Frontal cortex (tissue), 4 donors: ENCODE measurements around the gene LRBA. TPM values are rescaled to one million over a fixed set of nuclear protein-coding genes. Genes with fewer than 3 reads are reported as not detected.
A peak's percentile ranks its signal among the peaks of the same experiment; 100 is the strongest.

Source experiments
- DNase-seq, 2 donors: peaks; one replicate each; pipeline ENCODE4 v3.0.0; 2012; ENCODE audit warnings: low spot score in 2 of 2
- FAIRE-seq: peaks from 2 replicates; lab custom pipeline; 2012; peaks lifted over from hg19 to GRCh38; lab: Jason Lieb, UNC
- total RNA-seq: library from RNA; depleted of rRNA; stranded (reverse); fragments of >200 nt; gene quantifications from one replicate; pipeline ENCODE4 v1.2.3, GENCODE V29; 2014
- donor health status: control.
- donor health status: control.
- donor health status: control.

The LRBA gene
- total RNA-seq, 1 donor from 2014 or later = 23.2 TPM

GRCh38 chr4:150253965-150254630 is 761.0 kb downstream of the LRBA start:
- FAIRE-seq (no peak), DNase-seq (no peak)

- FAIRE-seq = no peak
- no peak for DNase-seq
These were observed 761.7 kb downstream of the LRBA start for GRCh38 chr4:150253416-150253815.

- no peak for FAIRE-seq
- DNase-seq = no peak
These were observed 762.3 kb downstream of the LRBA start for GRCh38 chr4:150252741-150253140.

- DNase-seq = no peak
- no peak for FAIRE-seq
These were observed 762.8 kb downstream of the LRBA start for GRCh38 chr4:150252306-150252705.

GRCh38 chr4:150251752-150252190 is 763.3 kb downstream of the LRBA start:
- no peak for FAIRE-seq

GRCh38 chr4:150250998-150251651 is 764.0 kb downstream of the LRBA start:
- DNase-seq (peak in 1 of 2 donors; percentile 47), FAIRE-seq (no peak)

More at GRCh38 chr4:150251752-150252190, 763.3 kb downstream of the LRBA start:
- no peak for DNase-seq

- DNase-seq (no peak), FAIRE-seq (no peak)
These were observed 764.6 kb downstream of the LRBA start for GRCh38 chr4:150250293-150250997.

GRCh38 chr4:150248181-150248580 is 766.9 kb downstream of the LRBA start:
- DNase-seq = no peak
- no peak for FAIRE-seq

- DNase-seq (no peak), FAIRE-seq (no peak)
These were observed 767.9 kb downstream of the LRBA start for GRCh38 chr4:150247184-150247583.

- DNase-seq (no peak), FAIRE-seq (no peak)
These were observed 770.5 kb downstream of the LRBA start for GRCh38 chr4:150244600-150244999.

- FAIRE-seq (no peak), DNase-seq (no peak)
These were observed 771.2 kb downstream of the LRBA start for GRCh38 chr4:150243932-150244331.

- FAIRE-seq (no peak), DNase-seq (peak in 1 of 2 donors; percentile 35)
These were observed 772.1 kb downstream of the LRBA start for GRCh38 chr4:150242820-150243458.

- FAIRE-seq = no peak
- DNase-seq = no peak
These were observed 775.1 kb downstream of the LRBA start for GRCh38 chr4:150240011-150240410.

- no peak for DNase-seq
- no peak for FAIRE-seq
These were observed 776.5 kb downstream of the LRBA start for GRCh38 chr4:150238591-150238990.

- FAIRE-seq = no peak
- DNase-seq = no peak
These were observed 777.8 kb downstream of the LRBA start for GRCh38 chr4:150237110-150237872.

GRCh38 chr4:150236626-150237025 is 778.5 kb downstream of the LRBA start:
- FAIRE-seq (no peak), DNase-seq (no peak)

GRCh38 chr4:150235808-150236271 is 779.2 kb downstream of the LRBA start:
- FAIRE-seq (no peak), DNase-seq (no peak)

- DNase-seq (no peak), FAIRE-seq (no peak)
These were observed 779.8 kb downstream of the LRBA start for GRCh38 chr4:150235317-150235716.

- DNase-seq (no peak), FAIRE-seq (no peak)
These were observed 780.8 kb downstream of the LRBA start for GRCh38 chr4:150234246-150234645.

- no peak for FAIRE-seq
These were observed 783.1 kb downstream of the LRBA start for GRCh38 chr4:150232029-150232428.

More at GRCh38 chr4:150232029-150232428, 783.1 kb downstream of the LRBA start:
- DNase-seq = no peak
